Gastrocnemius medialis (tissue), 4 donors: ENCODE results near the gene ACTR3. TPM values are rescaled to one million over a fixed set of nuclear protein-coding genes. Genes with fewer than 3 reads are reported as not detected.

Experiments used
- ATAC-seq, 2 donors: fragments of 150-250 bp; one replicate each; pipeline ENCODE4 v1.9.1; 2016
- DNase-seq, 2 donors: peaks; one replicate each; pipeline ENCODE4 v3.0.0-alpha.2; 2019
- H3K27ac ChIP-seq, 4 donors: fragments of 200-600 bp; sonication (generic); 1 replicate in 1 of 4; 2 replicates in 3 of 4; pipeline ENCODE4 v1.5.1; 2016 to 2018; ENCODE audit warnings: mild to moderate bottlenecking in 2 of 4, moderate library complexity in 1 of 4
- H3K27me3 ChIP-seq, 3 donors: fragments of 200-600 bp; sonication (generic) in 2 of 3; 1 replicate in 1 of 3; 2 replicates in 2 of 3; pipeline versions ENCODE4 v1.5.1 to v1.6.0; 2016 to 2019; ENCODE audit warnings: mild to moderate bottlenecking in 1 of 3, moderate library complexity in 1 of 3
- H3K36me3 ChIP-seq, 2 donors: fragments of 200-600 bp; sonication (generic) in 1 of 2; one replicate each; pipeline ENCODE4 v1.5.1; 2017 to 2018
- H3K4me1 ChIP-seq, 2 donors: fragments of 200-600 bp; sonication (generic) in 1 of 2; one replicate each; pipeline ENCODE4 v1.5.1; 2016 to 2017; ENCODE audit warnings: mild to moderate bottlenecking in 2 of 2
- H3K4me3 ChIP-seq, 4 donors: fragments of 200-600 bp; sonication (generic) in 3 of 4; 1 replicate in 1 of 4; 2 replicates in 3 of 4; pipeline ENCODE4 v1.5.1; 2016 to 2019; ENCODE audit warnings: mild to moderate bottlenecking in 2 of 4
- H3K9me3 ChIP-seq, 3 donors: fragments of 200-600 bp; sonication (generic) in 2 of 3; 1 replicate in 1 of 3; 2 replicates in 2 of 3; pipeline ENCODE4 v1.5.1; 2016 to 2019
- CTCF ChIP-seq, 5 experiments: fragments of 450-650 bp in 3 of 5; fragments of 200-600 bp in 2 of 5; sonication (generic) in 2 of 5; IDR thresholded peaks in 4 of 5; conservative IDR thresholded peaks in 1 of 5; 1 replicate in 4 of 5; 2 replicates in 1 of 5; pipeline ENCODE4 v1.5.1; 2016 to 2019; ENCODE audit warnings: antibody characterized with exemption in 5 of 5, mild to moderate bottlenecking in 3 of 5, moderate library complexity in 3 of 5
- POLR2A ChIP-seq, 2 donors: fragments of 450-650 bp; IDR thresholded peaks; one replicate each; pipeline ENCODE4 v1.6.1; 2017; ENCODE audit warnings: antibody characterized with exemption in 2 of 2, mild to moderate bottlenecking in 2 of 2, moderate library complexity in 2 of 2
- in situ Hi-C, 4 donors: fragments of 200-750 bp; cut with MboI; loops; one replicate each; pipeline versions ENCODE4 v1.15.0 to v1.8.0; 2017; ENCODE audit warnings: low sequenced_read_pairs in 4 of 4
- intact Hi-C: fragments of 100-400 bp; cut with DNase I; formaldehyde crosslinking; loops from one replicate; pipeline ENCODE4 v1.15.1; 2023; ENCODE audit warnings: low total_unique reads
- total RNA-seq, 4 donors: library from RNA; depleted of rRNA; stranded (reverse); fragments of >200 nt; gene quantifications; one replicate each; pipeline versions ENCODE4 v1.1.0 to v1.2.3, GENCODE V29; 2016

The ACTR3 gene
- total RNA-seq, 4 donors from 2014 or later: 39.3 to 75.0 (median 56.6) TPM

DNA sequence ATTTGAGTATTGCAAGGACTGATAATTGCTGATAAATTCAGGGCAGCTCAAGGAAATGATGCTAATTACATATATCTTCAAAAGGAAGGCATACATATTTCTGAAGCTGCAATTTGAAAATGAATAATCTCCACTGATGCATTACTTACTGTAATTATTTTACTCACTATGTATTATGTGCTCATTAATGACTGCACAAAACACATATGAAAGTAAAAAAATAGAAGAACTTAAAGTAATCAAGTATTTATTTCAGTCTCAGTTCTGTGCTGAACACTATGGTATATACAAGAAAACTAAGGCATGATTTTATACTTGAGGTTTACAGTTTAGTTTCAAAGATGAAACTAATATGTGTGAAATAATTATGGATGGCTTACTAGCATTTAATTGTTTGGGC, 9.3 kb downstream of the ACTR3 start:
- no peaks in the 10 kb centered on the region for H3K27me3 ChIP-seq
- intact Hi-C loops (no loop called here), in situ Hi-C loops (no loop called here)
- no peaks in the 10 kb centered on the region for H3K36me3 ChIP-seq
- peaks cover 50 to 81% of the 10 kb centered on the region in 2 donors for H3K4me1 ChIP-seq
- H3K9me3 ChIP-seq: no peaks in the 10 kb centered on the region
- no peak overlapping the region for H3K4me3 ChIP-seq
- H3K27ac ChIP-seq: no peak overlapping the region
- ATAC-seq (no peak), DNase-seq (no peak)
- TF ChIP-seq CTCF (IDR thresholded peaks at IDR 0.05 in 4 of 5, conservative IDR thresholded peaks at IDR 0.05 in 1 of 5): no peak
- no peak for TF ChIP-seq POLR2A (IDR thresholded peaks at IDR 0.05)

- no peaks in the 10 kb centered on the region for H3K9me3 ChIP-seq
- no peak for ATAC-seq
- no peaks in the 10 kb centered on the region for H3K27me3 ChIP-seq
- H3K36me3 ChIP-seq: no peaks in the 10 kb centered on the region
- in situ Hi-C loops: no loop called here
- peaks cover 41 to 63% of the 10 kb centered on the region in 2 donors for H3K4me1 ChIP-seq
- no peak for DNase-seq
- H3K4me3 ChIP-seq: no peak overlapping the region
- H3K27ac ChIP-seq: no peak overlapping the region
- TF ChIP-seq POLR2A (IDR thresholded peaks at IDR 0.05) (no peak), CTCF (IDR thresholded peaks at IDR 0.05 in 4 of 5, conservative IDR thresholded peaks at IDR 0.05 in 1 of 5) (no peak)
- intact Hi-C loops: no loop called here
These were observed 12.1 kb downstream of the ACTR3 start for GRCh38 chr2:113901943-113902342.

GRCh38 chr2:113905886-113906285, 16.0 kb downstream of the ACTR3 start:
- in situ Hi-C loops: no loop called here
- intact Hi-C loops: no loop called here
- H3K4me3 ChIP-seq: no peak overlapping the region
- H3K4me1 ChIP-seq: peaks cover 15 to 60% of the 10 kb centered on the region in 2 donors
- no peak overlapping the region for H3K27ac ChIP-seq
- no peak for TF ChIP-seq POLR2A (IDR thresholded peaks at IDR 0.05)
- TF ChIP-seq CTCF (IDR thresholded peaks at IDR 0.05 in 4 of 5, conservative IDR thresholded peaks at IDR 0.05 in 1 of 5): no peak
- H3K9me3 ChIP-seq: no peaks in the 10 kb centered on the region
- ATAC-seq: no peak
- DNase-seq: no peak
- H3K36me3 ChIP-seq: no peaks in the 10 kb centered on the region
- H3K27me3 ChIP-seq: no peaks in the 10 kb centered on the region

- peaks cover 18 to 61% of the 10 kb centered on the region in 2 donors for H3K4me1 ChIP-seq
- H3K4me3 ChIP-seq: no peak overlapping the region
- H3K36me3 ChIP-seq: no peaks in the 10 kb centered on the region
- no peaks in the 10 kb centered on the region for H3K27me3 ChIP-seq
- TF ChIP-seq POLR2A (IDR thresholded peaks at IDR 0.05): no peak
- TF ChIP-seq CTCF (IDR thresholded peaks at IDR 0.05 in 4 of 5, conservative IDR thresholded peaks at IDR 0.05 in 1 of 5): no peak
- in situ Hi-C loops (no loop called here), intact Hi-C loops (no loop called here)
- no peak overlapping the region for H3K27ac ChIP-seq
- H3K9me3 ChIP-seq: no peaks in the 10 kb centered on the region
- DNase-seq (no peak), ATAC-seq (no peak)
These were observed 16.8 kb downstream of the ACTR3 start for GRCh38 chr2:113906647-113907046.

- in situ Hi-C loops (no loop called here), intact Hi-C loops (no loop called here)
- Histone ChIP-seq H3K9me3 (no peaks in the 10 kb centered on the region), H3K27ac (no peak overlapping the region), H3K36me3 (no peaks in the 10 kb centered on the region), H3K27me3 (no peaks in the 10 kb centered on the region), H3K4me3 (no peak overlapping the region), H3K4me1 (peaks cover 18 to 61% of the 10 kb centered on the region in 2 donors)
- no peak for DNase-seq
- no peak for ATAC-seq
- TF ChIP-seq CTCF (IDR thresholded peaks at IDR 0.05 in 4 of 5, conservative IDR thresholded peaks at IDR 0.05 in 1 of 5) (no peak), POLR2A (IDR thresholded peaks at IDR 0.05) (no peak)
These were observed 17.4 kb downstream of the ACTR3 start for GRCh38 chr2:113907297-113907696.
